GM19240 (cell line): ENCODE measurements around the gene GALNT18.
A peak's percentile ranks its signal among the peaks of the same experiment; 100 is the strongest.

Experiments
- DNase-seq: peaks from one replicate; pipeline ENCODE4 v3.0.0; 2011; ENCODE audit warnings: low spot score; ENCODE audit not compliant: insufficient read length

The GALNT18 gene

DNA sequence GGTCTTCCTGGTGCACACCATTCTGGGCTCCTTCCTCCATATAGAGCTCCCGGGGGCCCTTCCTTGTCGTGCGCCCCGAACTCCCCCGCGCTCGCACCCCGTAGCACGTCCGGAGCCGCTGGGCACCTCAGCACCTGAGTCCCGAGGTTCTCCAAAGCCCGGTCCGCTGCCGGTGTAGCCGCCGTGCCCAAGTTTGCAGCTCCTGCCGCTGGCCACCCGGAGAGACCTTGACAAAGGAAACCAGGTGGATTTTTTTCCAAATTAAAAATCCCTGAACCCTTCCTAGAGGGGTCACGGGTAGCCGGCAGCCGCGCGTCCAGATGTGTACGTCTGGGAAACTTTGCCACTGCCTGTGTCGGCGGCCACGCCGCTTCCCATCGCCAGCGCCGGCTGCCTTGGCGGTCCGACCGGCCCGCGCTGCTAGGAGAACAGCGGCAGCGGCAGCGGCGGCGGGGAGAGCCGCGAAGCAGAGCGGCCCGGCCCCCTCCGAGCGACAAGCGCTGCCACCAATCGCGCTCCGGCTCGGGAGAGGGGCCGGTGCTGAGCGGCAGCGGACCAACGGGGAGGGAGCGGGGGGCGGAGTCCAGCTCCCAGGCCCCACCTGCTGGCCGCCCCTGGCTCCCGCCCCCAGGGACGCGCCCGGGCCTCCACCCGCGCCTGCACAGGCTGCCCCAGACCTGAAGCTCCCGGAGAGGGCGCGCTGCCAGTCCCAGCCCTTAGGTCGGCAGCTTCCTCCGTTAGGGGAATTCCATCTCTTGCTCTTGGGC, at the start of gene GALNT18:
Gene GALNT18 (minus strand): TSS at position 433 of the 767 bp plus-strand sequence.
- DNase-seq, result peak; percentile 88

DNA sequence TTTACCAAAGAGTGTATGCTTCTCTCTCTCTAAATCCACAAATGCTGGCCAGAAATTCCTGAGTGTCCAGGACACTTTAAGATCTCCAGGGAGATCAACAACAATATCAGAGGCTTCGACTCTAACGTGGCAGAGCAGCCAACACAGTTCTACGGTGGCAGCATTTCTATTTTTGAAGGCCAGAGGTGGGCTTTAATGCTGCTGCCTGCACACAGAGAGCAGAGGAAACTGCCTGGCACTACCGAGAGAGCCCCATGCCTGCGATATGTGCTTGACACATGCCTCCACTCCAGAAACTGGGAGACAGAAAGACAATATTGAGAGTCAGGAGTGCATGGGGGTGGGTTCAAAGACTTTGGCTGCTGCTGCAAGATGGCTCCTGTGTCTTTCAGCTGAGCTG, 48.8 kb upstream of the GALNT18 start:
- DNase-seq, result no peak

DNA sequence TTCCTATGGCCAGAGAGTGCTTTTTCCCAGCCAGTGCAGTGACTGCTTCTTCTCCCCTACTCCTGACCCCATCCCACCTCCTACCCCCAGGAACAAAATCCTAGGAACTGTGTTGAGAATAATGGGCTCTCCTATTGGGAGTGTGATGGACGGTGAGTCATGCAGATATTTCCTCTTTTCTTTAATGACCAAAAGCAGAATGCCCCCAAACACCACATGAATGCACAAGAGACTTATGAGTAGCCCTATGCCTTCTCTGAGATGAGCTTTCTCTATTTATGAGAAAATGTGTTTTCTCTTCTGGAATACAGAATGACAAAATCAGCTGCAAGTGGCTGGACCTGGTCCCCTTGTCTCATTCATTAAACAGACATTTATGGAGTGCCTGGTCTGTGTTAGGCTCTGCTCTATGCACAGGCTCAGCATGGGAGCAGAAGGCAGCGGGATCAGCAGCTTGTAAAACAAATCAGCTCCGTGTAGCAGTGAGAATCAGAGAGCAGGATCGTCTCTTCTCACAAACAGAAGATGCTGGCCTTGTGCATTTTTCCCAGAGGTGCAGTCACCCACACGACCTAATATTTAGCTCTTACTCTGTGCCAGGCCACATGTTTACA, 47.5 kb upstream of the GALNT18 start:
- DNase-seq, result no peak

DNA sequence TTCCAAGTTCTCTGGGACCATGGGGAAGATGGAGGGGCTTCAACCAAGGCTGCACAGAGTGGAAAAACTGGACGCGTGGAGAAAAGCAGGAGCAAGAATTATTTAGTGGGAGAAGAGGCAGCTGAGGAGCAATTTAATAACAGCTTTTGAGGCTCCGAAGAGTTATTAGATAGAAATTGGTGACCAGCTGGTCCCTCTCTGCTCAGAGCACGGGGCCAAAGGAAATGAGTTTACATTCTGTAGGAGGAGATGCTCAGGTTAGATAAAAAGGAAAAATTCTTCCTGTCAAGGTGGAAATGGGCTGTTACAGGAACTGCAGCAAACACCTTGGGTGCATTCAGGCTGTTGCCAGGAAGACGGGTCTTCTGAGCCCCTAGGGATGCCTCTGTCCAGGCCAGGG, 47.0 kb upstream of the GALNT18 start:
- DNase-seq, result no peak

DNA sequence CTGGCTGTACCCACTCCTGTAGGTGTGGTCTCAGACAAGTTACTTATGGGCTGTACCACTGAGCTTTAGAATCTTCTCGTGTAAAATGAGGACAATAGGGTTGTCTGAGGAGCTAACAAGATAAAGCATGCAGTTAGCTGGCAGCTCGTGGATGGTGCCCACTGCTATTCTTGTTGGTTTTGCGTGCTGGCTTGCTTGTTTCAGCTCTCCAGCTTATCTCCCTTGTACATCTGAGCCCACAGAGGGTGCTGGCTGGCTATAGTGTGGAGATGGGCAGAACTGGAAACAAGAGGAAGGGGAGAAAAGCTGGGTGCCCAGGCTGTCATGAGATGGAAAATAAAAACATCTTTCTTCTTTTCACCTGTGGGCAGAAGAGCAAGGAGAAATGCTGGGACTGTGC, 46.5 kb upstream of the GALNT18 start:
- no peak for DNase-seq

DNA sequence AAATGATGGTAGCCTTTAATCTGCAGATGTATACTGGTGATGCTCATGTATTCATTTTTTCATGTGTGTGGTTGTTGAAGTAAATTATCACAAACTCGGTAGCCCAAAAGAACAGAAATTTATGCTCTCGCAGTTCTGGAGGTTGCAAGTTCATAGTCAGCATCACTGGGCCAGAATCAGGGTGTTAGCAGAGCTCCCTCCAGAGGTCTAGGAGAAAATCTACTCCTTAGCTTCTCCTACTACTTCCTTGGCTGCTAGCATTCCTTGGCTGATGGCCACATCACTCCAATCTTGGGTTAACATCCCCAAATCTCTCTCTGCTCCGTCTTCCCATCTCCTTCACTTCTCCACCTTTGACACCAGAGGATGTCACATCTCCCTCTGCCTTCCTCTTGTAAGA, 45.3 kb upstream of the GALNT18 start:
- DNase-seq, result no peak

DNA sequence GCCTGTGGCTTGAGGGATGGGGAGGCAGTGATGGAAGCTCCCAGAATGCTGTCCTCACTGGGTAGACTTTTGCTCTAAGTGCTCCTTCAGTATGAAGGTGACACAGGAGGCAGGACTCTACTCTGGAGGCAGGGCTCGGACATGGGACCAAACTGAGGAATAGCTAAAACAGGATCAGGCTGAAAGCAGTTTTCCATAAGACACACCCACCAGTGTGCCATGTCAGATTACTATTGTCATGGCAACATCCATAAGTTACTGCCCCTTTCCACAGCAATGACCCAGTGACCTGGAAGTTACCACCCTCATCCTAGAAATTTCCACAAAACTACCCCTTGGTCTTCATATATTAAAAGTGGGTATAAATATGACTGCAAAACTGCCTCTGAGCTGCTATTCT, 43.6 kb upstream of the GALNT18 start:
- no peak for DNase-seq

DNA sequence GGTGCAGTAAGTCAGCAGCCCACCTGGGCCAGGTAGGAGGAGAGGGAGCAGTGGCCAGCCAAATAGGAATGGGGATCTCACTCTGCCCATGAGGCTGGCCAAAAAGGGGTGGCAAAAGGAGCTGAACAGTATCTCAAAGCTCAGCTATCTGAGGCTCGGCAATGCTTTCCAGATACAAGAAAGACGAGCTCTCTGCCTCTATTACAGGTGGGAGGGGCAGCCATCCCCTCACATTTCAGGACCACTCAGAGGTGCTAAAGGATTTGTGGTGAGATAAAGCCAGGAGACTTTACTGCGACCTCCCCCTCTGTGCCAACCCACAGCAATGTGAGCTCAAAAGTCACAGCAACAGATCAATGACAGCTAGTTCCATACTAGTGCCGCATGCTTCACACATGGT, 42.1 kb upstream of the GALNT18 start:
- no peak for DNase-seq

DNA sequence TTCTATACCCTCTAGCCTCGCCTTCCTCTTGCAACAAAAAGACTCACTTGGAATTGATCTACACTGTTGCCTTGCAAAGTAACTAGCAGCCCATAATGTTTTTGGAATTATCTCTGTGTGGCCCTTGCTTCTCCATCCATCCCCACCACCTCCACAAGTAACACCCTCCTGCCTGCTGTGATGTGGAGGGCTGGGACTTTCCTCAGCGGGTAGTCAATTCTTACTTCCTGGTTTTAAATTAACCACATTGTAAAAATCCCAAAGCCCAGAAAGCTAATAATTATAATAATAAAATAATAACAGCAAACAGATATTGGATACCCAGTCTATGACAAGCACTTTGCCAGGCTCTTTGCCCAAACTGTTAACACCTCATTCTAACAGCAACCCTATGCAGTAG, 40.8 kb upstream of the GALNT18 start:
- no peak for DNase-seq

DNA sequence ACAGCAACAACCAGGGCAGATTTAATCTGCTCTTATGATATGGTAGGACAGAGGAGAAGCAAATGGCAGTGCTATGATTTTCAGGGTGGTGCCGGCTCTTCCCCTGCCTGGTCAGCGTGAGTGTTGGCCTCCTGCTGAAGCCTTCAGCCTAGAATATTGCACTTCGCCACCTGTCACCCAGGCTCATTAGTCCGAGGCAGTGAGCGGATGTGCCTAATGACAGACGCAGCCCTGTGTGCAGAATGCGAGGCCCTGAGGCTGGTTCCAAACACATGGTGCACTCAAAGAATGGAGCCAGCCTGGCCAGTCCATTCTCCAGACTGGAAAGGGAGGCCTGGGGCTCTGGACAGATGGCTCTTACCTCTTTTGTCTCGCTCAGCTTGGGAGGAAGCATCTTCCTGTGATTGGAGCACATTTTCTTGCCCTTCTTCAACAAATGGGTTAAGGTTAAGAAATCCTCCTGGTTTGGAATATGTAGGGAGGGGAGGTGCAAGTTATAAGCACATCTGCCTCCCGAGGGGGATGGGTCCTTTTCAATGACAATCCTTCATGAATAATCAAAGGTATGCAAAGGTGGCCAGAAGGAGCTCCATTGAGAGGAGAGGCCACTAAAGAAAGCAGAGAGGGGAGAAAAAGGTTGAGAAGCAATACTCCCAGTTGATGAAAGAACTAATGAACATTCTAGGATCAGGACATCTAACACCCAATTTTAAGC, 39.7 kb upstream of the GALNT18 start:
- DNase-seq, result no peak

DNA sequence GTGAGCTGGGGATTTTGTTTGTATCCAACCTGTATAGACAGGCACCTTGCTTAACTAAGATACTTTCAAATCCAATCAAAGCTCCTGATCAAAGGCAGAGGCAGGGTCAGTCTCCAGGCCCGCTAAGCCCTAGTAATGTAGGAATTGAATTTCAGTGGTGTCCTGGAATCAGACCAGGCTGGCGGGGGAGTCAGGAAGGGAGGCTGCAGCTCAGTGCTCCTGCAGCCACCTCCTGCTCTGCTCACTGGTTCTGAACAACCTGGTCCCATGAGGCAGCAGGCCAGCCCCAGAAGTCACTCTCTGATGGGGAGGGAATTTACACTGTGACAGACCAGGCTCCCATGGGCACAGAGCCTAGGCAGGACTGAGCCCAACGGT, 38.5 kb upstream of the GALNT18 start:
- no peak for DNase-seq

DNA sequence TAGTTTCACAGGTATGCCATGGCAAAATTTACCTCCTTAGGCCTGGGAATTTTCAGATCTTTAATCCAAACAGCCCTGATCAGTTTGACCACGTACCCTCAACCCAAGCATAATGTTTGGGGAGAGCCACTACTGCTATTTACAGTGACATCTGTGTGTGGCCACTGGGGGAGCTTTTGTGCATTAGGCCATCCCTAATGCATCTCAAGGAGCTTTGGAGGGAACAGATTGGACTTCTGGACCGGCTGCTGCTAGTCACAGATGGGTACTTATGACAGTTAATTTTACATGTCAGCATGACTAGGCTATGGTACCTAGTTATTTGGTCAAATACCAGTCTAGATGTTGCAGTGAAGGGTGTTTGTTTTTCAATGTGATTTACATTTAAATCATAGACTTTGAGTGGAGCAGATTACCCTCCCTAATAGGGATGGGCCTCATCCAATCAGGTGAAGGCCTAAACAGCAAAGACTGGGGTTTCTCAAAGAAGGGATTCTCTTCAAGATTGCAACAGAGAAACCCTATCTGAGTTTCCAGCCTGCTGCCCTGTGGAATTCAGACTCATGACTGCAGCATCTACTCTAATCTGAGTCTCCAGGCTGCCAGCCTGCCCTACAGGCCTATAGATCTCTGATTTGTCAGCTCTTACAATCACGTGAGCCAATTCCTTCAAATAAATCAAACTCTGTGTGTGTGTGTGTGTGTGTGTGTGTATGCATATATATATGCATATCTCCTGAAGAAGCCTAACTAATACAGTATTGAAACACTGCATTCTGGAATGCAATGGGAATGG, 38.0 kb upstream of the GALNT18 start:
- no peak for DNase-seq

DNA sequence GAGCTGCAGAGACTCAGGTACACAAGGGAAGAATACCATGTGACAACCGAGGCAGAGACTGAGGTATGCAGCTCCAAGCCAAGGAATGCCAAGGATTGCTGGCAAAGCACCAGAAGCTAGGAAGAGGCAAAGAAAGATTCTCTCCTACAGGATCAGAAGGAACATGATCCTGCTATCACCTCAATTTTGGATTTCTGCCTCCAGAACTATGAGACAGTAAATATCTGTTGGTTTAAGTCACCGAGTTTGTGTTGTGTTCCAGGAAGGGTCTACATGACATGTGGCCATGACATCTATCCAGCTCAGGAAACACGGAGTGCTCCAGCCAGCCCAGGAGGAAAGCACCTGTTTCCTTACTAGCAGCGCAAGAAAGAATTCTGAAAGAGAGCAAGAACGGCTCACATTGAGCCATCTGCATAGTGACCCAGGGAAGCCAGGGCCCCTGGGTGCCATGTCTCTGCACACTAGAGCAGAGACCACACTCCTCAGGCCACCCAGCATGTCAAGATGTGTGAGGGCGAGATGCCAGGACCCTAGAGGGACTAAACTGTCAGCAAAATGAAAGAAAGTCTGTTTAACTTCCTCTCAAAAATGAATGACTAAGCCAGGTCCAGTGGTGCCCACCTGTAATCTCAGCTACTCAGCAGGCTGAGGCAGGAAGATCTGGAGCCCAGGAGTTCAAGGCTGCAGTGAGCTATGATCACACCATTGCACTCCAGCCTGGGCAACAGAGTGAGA, 35.6 kb upstream of the GALNT18 start:
- no peak for DNase-seq

DNA sequence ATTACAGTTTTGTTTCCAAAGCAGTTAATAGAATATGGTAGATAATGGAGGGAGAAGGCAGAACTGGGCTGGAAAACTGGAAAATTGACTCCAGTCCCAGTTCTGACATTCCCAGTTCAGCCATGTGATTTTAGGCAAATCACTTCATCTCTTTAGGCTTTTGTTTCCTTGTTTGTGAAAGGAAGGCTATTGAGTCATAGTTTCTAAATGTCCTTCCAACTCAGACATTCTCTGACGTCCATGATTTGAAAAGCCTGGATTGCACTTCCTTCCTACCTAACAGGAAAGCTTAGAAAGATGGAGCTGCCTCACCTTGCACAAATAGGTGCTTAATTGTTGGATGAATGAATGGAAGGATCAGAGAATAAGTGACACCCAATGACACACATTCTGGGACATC, 19.8 kb upstream of the GALNT18 start:
- DNase-seq, result no peak

DNA sequence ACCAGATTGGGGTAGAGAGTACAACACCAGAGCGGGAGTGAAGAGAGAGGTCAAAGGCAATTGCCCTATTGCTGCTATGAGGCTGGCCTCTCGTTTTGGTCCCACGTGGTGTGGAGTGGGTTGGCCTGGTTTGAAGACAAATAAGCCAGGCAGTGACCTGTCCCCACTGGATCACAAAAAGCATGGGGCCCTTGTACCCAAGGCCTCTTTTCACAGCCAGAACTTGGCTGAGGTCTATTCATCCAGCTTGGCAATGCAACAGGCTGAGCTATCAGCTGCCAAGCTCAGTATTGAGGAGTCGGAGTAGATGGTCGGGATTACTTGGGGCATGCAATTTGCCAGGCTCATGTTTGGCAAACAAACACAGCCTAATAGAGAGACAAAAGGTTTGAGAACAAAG, 19.2 kb upstream of the GALNT18 start:
- DNase-seq, result no peak

DNA sequence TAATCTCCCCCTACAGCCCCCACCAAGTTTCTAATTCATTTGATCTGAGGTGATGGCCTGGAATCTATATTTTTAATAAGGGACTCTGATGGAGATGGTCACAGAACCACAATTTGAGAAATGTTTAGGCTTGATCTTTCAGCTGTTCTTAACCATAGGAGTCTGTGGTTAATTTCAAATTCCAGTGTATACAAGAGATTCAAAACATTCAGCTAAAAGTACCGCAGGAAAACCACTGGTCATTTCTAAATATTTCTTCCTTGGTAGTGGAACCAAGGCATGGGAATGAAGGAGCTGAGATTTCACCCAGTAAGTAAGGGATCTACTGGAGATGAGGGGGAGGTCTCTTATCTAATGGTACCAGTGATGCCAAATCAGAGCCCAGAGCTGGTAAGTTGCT, 18.3 kb upstream of the GALNT18 start:
- no peak for DNase-seq

DNA sequence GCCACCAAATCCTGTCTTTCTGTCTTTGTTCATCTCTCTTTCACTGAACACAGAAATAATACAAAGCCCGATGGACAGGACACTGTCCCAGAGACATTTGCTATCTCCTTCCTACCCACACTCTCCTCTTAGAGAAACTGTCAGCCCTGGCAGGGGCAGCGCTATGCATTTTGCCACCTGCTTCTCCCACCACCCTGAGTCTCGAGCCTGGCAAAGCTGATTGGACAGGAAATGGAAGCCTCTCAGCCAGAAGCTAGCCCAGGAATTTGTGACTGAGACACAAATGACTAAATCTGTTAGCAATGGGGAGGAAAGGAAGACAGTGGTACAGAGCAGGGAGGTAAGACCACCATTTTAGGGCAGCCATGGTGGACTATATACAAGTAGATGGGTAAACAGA, 14.9 kb upstream of the GALNT18 start:
- DNase-seq, result no peak

DNA sequence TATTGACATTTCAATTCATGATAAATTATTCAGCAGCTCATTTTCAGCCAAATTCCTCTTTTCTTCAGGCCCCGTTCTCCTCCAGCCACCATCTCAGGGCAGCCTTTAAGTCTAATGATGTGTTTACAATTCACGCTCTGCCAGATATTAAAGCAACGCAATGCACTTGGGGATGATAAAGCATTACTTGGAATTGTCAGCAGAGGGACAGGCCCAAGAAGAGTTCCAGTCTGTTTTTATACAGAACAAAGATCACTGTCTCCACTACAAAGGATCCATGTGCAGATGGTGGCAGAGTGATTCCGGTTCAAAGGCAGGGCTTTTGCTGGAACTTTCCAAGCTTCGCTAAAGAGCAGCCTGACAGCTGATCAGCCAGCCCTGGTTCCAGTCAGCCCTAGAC, 13.6 kb upstream of the GALNT18 start:
- no peak for DNase-seq

DNA sequence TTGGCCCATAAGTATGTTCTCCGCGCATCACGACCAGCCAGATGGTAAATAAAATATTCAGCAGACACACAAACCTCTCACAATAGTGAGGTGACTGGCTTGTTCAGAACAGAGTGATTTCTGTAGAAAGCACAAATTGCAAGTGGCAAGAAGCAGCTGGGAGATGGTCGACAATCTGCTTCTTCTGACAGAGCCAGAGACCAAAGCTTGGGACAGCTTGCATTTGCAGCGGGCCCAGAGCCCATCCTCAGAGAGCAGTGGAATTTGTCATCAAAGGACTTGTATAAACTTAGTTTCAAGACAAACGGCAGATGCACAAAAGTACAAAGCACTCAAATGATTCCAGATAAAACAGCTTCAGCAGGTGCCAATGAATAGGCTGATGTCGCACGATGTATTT, 7.6 kb upstream of the GALNT18 start:
- DNase-seq, result no peak

DNA sequence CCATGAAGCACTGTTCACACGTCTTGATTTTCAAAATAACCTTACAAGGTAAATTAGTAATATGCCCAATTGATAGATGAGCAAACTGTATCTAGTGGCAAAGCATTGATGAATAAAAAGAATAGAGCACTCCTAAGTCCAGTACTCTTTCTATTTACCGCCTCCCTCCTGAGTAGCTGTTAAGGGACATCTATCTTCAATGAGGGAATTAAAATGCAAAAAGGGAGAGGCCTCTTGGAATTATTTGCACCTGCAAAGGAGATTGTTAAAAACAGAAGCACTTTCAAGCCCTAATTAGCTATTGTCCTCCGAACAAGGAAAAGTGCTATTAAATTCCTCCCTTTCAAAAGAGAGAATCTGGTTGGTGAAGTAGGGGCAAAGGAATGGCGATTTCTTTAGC, 6.8 kb upstream of the GALNT18 start:
- no peak for DNase-seq

DNA sequence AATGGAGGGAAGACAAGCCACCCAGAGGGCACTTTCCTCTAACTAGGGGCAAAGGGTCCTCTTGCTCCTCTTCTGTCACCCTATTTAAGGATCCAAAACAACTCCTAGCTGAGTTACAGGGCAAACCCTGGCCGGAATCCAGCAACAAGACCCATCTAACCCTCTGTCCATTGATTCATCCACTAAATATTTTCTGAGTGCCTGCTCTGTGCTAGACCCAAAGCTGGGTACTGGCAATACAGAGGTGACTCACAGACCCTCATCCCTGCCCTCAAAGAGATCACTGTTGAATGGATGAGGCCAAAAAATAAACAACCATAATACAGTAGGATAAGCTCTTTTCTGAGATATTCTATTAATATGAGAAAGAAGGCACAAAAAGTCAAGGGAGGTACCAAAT, 4.3 kb upstream of the GALNT18 start:
- DNase-seq, result no peak
